Mucosa of stomach (tissue), 1 donor: ENCODE data around the gene OLAH.

Source experiments
- H3K27me3 ChIP-seq: one replicate; pipeline ENCODE4 v1.7.0; 2013; ENCODE audit warnings: mild to moderate bottlenecking, low read length; ENCODE audit not compliant: control insufficient read depth, insufficient read depth
- H3K36me3 ChIP-seq: one replicate; pipeline ENCODE4 v1.7.0; 2013; ENCODE audit warnings: low read length; ENCODE audit not compliant: control insufficient read depth, insufficient read depth
- H3K4me1 ChIP-seq: one replicate; pipeline ENCODE4 v1.7.0; 2013; ENCODE audit warnings: mild to moderate bottlenecking, low read length; ENCODE audit not compliant: control insufficient read depth, insufficient read depth
- H3K4me3 ChIP-seq: one replicate; pipeline ENCODE4 v1.7.0; 2013; ENCODE audit warnings: low read length
- H3K9ac ChIP-seq: one replicate; pipeline ENCODE4 v1.7.0; 2013; ENCODE audit warnings: mild to moderate bottlenecking, low read length, moderate library complexity
- H3K9me3 ChIP-seq: one replicate; pipeline ENCODE4 v1.7.0; 2013; ENCODE audit warnings: mild to moderate bottlenecking, low read length, moderate library complexity; ENCODE audit not compliant: control insufficient read depth
- donor health status: Pancreatic carcinoma.

OLAH gene

GRCh38 chr10:15083674-15084501, 40.1 kb downstream of the OLAH start:
- Histone ChIP-seq H3K36me3 (no peaks in the 10 kb centered on the region), H3K4me1 (peaks cover 13% of the 10 kb centered on the region), H3K4me3 (peak overlapping the region; percentile 42), H3K9me3 (no peaks in the 10 kb centered on the region), H3K27me3 (no peaks in the 10 kb centered on the region), H3K9ac (peak overlapping the region; percentile 35)

- Histone ChIP-seq H3K36me3 (no peaks in the 10 kb centered on the region), H3K4me3 (peak overlapping the region; percentile 42), H3K9me3 (no peaks in the 10 kb centered on the region), H3K27me3 (no peaks in the 10 kb centered on the region), H3K4me1 (peaks cover 13% of the 10 kb centered on the region), H3K9ac (peak overlapping the region; percentile 35)
Observed at GRCh38 chr10:15084502-15084922, 40.8 kb downstream of the OLAH start.

DNA sequence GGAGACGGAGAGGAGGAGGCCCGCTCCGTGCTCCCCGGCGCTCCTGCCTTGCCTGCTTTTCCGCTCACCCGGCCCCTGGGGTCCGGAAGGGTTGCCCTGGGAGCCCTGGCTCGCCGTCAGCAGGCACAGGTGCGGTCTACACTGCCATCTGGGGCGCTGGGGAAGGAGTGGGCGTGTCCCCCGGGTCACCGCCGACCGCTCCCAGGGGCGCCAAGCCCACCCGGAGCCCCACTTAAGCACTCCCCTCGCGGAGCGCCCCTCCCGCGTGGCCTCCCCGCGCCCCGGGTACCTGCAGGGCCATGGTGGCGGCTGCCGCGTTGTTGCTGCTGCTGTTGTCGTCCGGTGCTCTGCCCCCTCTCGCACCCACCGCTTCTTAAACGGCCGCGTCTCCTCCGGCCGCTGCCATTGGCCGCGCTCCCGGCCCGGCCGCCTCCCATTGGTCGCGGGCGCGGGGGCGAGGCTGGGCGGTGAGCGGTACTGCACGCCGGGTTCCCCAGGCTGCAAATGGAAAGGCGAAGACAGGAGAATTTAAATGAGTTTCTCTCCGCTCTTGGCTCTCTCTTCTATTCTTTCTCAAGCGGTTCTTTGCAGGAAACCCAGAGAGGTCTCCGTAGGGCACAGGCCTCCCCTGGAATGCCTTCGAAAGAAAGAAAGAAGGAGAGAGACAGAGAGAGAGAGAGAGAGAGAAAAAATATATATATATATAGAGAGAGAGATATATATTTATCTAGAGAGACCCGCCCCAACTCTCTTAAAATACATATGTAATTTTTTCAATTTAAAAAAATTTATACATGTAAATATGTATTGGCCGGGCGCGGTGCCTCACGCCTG, 44.9 kb downstream of the OLAH start, which contains the start of gene ACBD7:
TSS of gene ACBD7 (minus strand) at position 349 of the 834 bp plus-strand sequence. CDS start at position 301, 48 bp downstream.
- H3K27me3 ChIP-seq: peaks cover 3% of the 10 kb centered on the region
- no peak within 1 kb of the TSS for H3K9ac ChIP-seq
- H3K9me3 ChIP-seq: no peaks in the 10 kb centered on the region
- H3K36me3 ChIP-seq: no peaks in the 10 kb centered on the region
- peaks cover 13% of the 10 kb centered on the region for H3K4me1 ChIP-seq
- no peak within 1 kb of the TSS for H3K4me3 ChIP-seq

DNA sequence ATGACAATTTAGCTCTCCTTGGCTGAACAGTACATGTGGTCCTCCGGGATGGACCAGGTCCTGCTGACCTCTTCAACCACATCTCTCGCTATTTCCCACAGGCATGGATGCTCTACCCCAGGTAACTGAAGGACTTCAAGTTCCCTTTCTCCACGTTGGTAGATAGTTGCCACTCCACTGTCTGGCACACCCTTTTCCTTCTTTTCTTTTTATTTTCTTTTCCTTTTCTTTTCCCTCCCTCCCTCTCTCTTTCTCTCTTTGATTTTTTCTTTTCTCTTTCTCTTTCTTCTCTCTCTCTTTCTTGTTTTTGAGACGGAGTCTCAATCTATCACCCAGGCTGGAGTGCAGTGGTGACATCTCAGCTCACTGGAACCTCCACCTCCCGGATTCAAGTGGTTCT, 47.7 kb downstream of the OLAH start:
- no peak overlapping the region for H3K4me3 ChIP-seq
- no peaks in the 10 kb centered on the region for H3K9me3 ChIP-seq
- no peak overlapping the region for H3K9ac ChIP-seq
- H3K4me1 ChIP-seq: peaks cover 6% of the 10 kb centered on the region
- peaks cover 3% of the 10 kb centered on the region for H3K27me3 ChIP-seq
- no peaks in the 10 kb centered on the region for H3K36me3 ChIP-seq

- peaks cover 10% of the 10 kb centered on the region for H3K4me1 ChIP-seq
- H3K9ac ChIP-seq: no peak overlapping the region
- H3K9me3 ChIP-seq: no peaks in the 10 kb centered on the region
- H3K36me3 ChIP-seq: no peaks in the 10 kb centered on the region
- H3K4me3 ChIP-seq: no peak overlapping the region
- H3K27me3 ChIP-seq: peaks cover 3% of the 10 kb centered on the region
Observed at GRCh38 chr10:15092855-15093408, 49.2 kb downstream of the OLAH start.

DNA sequence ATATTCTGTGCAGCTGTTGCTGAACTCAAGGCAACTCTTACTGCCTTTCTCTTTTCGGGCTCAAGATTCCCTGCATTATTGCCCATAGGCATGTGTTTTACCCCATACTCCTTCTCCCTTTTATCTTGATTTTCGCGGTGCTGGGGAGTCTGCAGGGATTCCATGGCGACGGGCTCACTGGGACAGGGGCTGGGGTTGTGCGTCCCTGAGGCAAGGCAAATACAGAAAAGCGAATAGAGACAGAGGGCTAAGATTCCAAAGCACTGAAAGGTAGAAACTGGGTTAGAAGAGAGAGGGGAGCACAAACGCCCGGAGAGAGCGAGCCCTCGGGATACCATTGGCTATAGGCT, 52.9 kb downstream of the OLAH start:
- H3K27me3 ChIP-seq: peaks cover 3% of the 10 kb centered on the region

DNA sequence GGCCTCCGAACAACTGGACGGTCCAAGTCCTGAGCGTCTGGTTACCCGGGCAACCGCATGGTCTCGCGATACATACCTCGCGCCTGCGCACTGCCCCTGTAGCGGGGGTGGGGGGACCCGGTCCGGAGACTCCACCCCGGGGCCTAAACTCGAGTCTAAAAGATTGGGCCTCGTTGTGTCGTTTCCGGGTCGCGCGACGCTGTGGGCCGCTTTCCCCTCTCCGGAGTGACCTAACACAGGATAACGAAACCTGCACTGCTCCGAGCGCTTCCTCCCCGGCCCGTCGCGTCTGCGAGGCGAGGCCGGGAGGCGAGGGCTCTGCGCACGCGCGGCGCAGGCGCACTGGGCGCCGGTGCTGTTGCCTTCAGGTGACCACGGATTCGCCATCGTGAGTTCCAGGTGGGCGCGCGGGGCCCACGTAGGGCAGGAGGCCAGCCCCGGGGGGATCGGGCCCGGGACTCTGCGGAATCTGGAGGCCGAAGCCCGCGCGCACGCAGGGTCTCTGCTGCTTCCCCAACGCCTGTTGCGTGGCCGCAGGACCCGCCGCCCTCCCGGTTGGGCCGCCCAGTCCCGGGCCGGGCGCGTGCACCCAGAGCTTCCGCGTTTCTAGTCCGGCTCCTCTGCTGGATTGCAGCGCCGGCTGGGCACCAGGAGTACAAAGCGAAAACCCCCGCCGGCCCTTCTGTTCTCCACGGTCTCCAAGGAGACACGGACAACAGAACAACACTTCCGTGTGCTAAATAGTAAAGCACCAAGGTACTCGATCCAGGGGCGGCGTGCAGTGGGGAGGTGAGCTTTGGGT, 53.5 kb downstream of the OLAH start, which contains the start of gene RPP38:
TSS of gene RPP38 (plus strand) at position 345 of the 802 bp plus-strand sequence. CDS start 5,960 bp downstream, outside the sequence.
- H3K9ac ChIP-seq: peak within 1 kb of the TSS; percentile 93

More for the DNA sequence above, 52.9 kb downstream of the OLAH start:
- Histone ChIP-seq H3K9ac (peak overlapping the region; percentile 93), H3K4me3 (peak overlapping the region; percentile 64), H3K4me1 (peaks cover 15% of the 10 kb centered on the region), H3K36me3 (no peaks in the 10 kb centered on the region), H3K9me3 (no peaks in the 10 kb centered on the region)

GRCh38 chr10:15099886-15100285, 56.1 kb downstream of the OLAH start:
- Histone ChIP-seq H3K9me3 (no peaks in the 10 kb centered on the region), H3K36me3 (no peaks in the 10 kb centered on the region), H3K27me3 (no peaks in the 10 kb centered on the region), H3K4me1 (peaks cover 15% of the 10 kb centered on the region), H3K4me3 (no peak overlapping the region), H3K9ac (no peak overlapping the region)

More for the DNA sequence above, 53.5 kb downstream of the OLAH start, which contains the start of gene RPP38:
- Histone ChIP-seq H3K27me3 (peaks cover under 1% of the 10 kb centered on the region), H3K4me3 (peak within 1 kb of the TSS; percentile 64), H3K9me3 (no peaks in the 10 kb centered on the region), H3K4me1 (peaks cover 15% of the 10 kb centered on the region), H3K36me3 (no peaks in the 10 kb centered on the region)

DNA sequence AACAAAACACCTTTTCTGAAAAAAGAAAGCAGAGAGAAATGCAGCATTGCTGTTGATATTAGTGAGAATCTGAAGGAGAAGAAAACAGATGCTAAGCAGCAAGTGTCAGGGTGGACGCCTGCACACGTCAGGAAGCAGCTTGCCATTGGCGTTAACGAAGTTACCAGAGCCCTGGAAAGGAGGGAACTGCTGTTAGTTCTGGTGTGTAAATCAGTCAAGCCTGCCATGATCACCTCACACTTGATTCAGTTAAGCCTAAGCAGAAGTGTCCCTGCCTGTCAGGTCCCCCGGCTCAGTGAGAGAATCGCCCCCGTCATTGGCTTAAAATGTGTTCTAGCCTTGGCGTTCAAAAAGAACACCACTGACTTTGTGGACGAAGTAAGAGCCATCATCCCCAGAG, 59.8 kb downstream of the OLAH start:
- Histone ChIP-seq H3K36me3 (no peaks in the 10 kb centered on the region), H3K4me3 (no peak overlapping the region), H3K27me3 (no peaks in the 10 kb centered on the region)

GRCh38 chr10:15106352-15107013, 62.7 kb downstream of the OLAH start:
- H3K9me3 ChIP-seq: no peaks in the 10 kb centered on the region
- peaks cover 6% of the 10 kb centered on the region for H3K4me1 ChIP-seq
- no peaks in the 10 kb centered on the region for H3K36me3 ChIP-seq
- H3K4me3 ChIP-seq: no peak overlapping the region
- H3K27me3 ChIP-seq: no peaks in the 10 kb centered on the region
- no peak overlapping the region for H3K9ac ChIP-seq

More for the DNA sequence above, 59.8 kb downstream of the OLAH start:
- H3K9ac ChIP-seq: no peak overlapping the region
- H3K9me3 ChIP-seq: no peaks in the 10 kb centered on the region
- H3K4me1 ChIP-seq: peaks cover 15% of the 10 kb centered on the region

DNA sequence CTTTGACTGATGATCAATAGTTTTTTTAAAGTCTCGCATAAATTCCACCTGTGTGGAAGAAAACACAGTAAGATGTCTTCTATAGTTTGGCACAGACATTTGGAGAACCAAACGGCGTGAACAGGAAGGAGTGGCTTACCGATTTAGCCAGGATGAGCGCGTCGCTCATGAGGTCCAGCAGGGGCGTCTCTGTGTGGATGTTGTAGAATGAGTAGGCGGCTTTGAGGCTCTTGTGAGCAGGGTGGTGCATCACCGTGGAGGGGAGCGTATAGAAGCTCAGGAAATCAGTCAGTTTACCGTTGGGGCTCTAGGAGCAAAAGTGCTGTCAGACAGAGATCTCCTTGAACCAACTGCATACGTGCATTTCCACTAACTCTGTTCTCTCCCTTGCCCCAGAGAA, 68.9 kb downstream of the OLAH start:
- no peak overlapping the region for H3K9ac ChIP-seq
- no peaks in the 10 kb centered on the region for H3K4me1 ChIP-seq
- no peaks in the 10 kb centered on the region for H3K9me3 ChIP-seq
- H3K27me3 ChIP-seq: no peaks in the 10 kb centered on the region
- H3K4me3 ChIP-seq: no peak overlapping the region
- no peaks in the 10 kb centered on the region for H3K36me3 ChIP-seq
